GM21526 (cell line): ENCODE measurements around the gene TMEM123.

Source experiments
- ATAC-seq: cut with Tn5 transposase; IDR thresholded peaks from one replicate; pipeline ENCODE4 v1.9.1; 2021; ENCODE audit warnings: moderate library complexity; ENCODE audit not compliant: unreplicated experiment, low FRiP score

The TMEM123 gene, protein sequence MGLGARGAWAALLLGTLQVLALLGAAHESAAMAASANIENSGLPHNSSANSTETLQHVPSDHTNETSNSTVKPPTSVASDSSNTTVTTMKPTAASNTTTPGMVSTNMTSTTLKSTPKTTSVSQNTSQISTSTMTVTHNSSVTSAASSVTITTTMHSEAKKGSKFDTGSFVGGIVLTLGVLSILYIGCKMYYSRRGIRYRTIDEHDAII

DNA sequence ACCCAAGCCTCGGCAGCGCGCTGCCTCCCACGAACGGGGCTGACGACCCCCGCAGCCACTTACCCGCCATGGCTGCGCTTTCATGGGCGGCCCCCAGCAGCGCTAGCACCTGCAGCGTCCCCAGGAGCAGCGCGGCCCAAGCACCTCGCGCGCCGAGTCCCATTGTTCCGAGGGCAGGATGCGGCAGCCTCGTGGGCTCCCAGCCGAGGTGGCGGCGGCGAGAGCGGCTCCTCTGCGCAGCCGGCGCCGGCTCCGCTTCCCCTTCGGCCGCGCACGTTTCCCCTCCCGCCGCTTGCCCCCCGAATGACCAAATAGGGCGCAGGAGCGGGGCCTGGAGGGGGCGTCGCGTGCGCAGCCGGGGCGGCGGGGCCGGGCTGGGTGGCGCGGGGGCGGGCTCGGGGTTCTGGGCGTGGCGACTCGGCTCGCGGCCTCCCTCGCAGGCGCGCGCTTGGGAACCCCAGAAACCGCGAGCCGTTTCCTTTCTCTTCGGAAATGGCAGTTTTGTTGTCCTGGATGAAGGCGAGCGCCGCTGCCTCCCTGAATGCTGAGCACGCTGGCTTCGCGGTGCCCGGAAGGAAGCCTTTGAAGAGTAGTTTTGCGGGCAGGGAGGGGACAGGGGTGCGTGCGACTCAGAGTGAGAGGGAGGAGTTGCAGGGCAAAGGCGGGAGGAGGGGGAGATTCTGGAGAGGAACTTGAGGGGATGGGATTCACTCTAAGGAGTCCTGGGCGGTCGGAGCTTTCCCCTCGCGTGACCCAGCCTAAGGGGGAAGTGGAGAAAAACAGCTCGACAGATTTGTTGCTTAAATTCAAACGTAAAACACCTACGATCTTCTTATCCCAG lies at the start of gene TMEM123:
Gene TMEM123 (minus strand): TSS at position 305 of the 841 bp plus-strand sequence. CDS start 142 bp downstream, at position 163.
- ATAC-seq: peak; percentile 58

GRCh38 chr11:102500829-102501228 lies 48.3 kb upstream of the TMEM123 start:
- ATAC-seq: no peak

- no peak for ATAC-seq
These were observed 47.4 kb upstream of the TMEM123 start for GRCh38 chr11:102499931-102500330.

- no peak for ATAC-seq
These were observed 46.6 kb upstream of the TMEM123 start for GRCh38 chr11:102499151-102499550.

DNA sequence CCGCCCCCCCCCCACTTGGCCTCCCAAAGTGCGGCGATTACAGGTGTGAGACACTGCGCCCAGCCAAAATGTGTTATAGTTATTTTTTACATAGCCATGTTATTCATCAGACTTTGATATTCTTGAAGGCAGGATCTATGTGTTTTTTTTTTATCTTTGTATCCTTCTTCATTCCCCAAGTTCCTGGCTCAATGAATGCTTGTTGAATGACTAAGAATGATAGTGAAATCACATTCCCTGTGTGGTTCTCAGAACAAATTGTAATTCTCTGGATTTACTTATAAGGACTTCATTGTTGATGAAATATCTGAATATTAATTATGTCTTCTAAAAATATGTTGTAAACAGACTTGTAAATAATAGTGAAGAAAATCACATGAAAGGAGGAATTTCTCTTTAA lies 44.5 kb upstream of the TMEM123 start:
- ATAC-seq: no peak

GRCh38 chr11:102495161-102496042 lies 42.8 kb upstream of the TMEM123 start:
- peak; percentile 87 for ATAC-seq

GRCh38 chr11:102494216-102494615 lies 41.7 kb upstream of the TMEM123 start:
- no peak for ATAC-seq

- ATAC-seq: no peak
These were observed 41.0 kb upstream of the TMEM123 start for GRCh38 chr11:102493524-102493923.

DNA sequence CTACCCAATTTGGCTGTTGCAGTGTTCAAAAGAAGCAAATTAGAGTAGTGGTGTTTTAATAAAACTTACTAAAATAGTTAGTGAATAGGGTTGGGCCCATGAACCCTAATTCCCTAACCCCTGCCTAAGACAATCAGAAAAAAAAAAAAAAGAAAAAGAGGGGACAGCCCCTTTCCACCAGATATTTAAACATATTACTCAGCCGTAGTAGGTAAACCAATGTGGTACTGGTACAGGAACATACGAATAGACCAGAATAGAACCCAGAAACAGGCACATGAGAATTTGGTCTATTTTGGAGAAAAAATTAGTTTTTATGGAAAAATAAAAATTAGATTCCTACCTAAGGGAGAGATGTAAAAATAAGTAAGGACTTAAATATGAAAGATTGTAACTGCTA lies 39.4 kb upstream of the TMEM123 start:
- no peak for ATAC-seq

DNA sequence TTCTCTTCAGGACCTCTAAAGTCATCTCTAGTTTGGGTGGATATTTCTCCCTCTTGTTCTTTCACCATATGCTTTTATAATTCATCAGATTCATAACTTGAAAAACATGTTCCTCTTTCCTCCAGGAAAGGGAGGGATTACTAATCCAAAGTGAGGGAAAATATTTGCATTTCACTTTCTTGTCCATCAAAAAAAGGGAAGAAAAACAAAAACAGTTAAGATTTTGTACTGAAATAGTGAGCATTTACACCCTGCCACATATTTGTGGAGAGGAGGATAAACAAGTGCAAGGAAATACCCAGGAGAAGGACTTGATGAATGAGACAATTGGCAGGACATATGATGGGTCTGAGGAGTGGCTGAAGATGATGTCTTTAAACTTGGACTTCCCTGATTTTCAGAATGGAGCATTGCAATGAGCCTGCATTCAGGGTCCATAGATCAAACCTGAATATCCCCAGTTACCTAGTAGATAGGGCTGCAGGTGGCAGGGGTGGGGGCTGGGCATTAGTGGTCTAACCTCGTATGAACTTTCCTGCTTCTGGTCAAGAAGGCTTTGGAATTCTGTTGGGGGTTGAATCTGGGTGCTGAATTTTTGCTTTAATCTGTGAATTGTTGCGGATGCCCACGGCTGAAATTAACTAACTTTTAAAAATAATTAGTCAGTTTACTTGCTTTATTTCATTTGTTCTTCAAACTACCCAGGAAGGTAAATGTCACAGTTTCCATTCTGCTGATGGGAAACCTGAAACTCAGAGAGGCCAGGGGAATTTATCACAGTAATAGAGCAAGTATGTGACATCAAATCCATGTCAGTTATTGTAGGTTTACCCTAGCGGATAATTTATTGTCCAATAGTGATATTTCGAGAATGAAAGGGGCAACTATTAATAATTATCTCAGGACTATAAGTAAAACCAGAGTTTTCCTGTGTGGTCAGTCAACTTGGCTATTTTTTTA lies 36.9 kb upstream of the TMEM123 start:
- ATAC-seq: no peak

DNA sequence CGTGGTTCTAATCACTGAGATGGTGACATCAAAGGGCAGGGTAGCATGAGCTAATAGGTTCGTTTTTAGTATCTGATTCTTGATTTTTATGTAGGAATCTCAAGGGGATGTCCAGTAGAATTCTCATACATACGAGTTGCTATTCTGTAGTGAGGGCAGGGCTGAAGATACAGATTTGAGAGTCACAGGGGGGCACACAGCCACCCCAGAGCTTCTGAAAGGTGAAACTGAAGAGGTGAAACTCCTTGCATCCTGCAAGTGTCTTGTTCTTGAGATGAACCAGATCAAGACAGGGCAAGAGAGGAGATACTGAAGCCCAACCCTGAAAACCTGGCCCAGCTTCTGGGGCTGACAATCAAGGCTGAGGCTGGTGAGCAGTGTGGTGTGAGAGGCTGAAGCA lies 35.6 kb upstream of the TMEM123 start:
- ATAC-seq: peak; percentile 92

DNA sequence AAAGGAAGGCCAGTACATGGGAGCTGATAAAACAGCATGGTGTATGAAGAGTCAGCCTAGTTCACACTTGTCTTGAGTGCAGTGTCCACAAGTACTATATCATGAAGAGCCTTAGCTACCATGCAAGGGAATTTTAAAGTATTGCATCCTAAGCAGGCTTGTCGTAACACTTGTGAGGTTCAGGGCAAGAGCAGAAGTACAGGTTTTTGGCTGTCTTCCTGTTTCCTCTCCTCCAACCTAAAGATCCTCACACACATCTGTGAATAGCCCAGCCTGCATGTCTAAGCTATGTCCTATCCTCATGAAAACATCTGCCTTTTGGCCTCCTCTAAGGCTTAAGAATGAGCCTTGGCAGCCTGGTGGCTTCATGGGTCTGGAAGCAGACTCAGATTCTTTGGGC lies 34.6 kb upstream of the TMEM123 start:
- ATAC-seq: no peak

- no peak for ATAC-seq
These were observed 34.0 kb upstream of the TMEM123 start for GRCh38 chr11:102486584-102486983.

GRCh38 chr11:102485095-102485722 lies 32.6 kb upstream of the TMEM123 start:
- no peak for ATAC-seq

DNA sequence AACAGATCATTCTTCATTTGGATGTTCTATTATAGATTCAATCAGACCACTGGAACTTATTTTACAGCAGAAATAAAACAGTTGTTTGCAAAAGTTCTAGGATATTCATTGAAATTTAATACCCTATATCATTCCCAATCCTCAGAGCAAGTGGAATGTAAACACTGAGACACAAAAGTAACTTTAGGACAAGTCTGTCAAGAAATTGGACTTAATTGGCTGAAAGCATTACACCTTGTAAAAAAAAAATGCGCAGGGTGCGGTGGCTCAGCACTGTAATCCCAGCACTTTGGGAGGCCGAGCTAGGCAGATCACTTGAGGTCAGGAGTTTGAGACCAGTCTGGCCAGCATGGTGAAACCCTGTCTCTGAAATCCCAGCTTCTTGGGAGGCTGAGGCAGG lies 29.9 kb upstream of the TMEM123 start:
- no peak for ATAC-seq

DNA sequence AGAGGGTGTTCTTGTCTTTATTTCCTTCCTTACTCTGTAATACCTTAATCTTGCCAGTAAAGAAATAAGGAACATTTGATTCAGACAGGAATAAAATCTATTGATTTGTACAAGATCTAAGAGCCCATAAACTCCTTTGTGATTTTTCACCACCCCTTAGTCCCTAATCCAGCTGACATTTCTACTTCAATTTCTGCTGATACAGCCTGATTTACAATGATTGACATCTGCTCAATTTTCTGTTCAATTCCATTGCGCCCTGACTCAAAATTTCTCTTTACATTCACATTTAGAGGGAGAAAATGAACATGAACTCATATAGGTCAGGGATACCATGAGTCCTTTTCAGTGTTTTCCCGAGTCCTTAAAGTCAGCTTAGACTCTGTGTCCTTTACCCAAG lies 27.2 kb upstream of the TMEM123 start:
- ATAC-seq: no peak

DNA sequence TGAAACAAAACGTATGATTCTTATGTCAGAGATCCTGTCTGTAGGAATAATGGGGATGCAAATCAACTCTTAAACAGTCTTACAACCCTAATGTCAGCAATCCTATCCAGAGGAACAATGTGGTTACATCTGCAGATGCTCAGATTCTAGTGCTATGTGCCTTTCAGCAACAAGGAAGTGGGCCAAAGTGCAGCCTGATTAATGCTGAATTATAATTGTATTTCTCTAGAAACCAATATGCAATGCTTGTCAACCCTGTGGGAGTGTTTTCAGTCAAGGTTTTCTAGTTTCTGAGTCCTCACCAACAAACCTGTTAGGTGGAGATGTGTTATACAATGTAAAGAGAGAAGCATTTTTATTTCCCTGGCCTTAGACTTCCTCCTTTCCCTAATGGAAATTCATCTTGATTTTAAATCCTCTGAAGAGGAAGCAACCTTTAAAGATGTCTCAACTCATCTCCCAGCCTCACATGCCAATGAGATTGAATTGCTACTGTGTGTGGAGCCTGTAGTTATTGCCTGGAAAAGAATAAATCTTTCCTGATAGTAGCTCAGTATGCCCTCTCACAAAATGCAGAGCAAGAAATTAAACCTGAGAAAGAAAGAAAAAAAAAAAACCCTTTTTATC lies 26.2 kb upstream of the TMEM123 start:
- no peak for ATAC-seq

DNA sequence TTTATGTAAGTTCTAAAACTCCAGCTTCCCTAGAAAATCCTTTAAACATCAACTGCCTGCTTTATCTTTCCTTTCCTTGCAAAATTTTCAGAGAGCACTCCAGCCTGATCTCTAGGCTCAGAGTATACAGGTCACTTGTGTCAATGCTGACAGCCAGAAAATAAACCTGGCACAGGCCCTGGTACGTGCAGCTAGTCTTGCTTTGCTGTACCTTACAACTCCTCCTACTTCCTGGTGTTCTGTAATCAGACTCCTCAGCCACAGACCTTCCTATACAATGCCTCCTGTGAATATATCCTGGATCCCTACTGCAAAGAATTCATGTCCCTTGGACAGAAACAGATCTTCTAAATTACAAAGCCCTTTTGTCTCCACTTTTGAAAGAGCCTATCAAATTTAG lies 24.2 kb upstream of the TMEM123 start:
- no peak for ATAC-seq

DNA sequence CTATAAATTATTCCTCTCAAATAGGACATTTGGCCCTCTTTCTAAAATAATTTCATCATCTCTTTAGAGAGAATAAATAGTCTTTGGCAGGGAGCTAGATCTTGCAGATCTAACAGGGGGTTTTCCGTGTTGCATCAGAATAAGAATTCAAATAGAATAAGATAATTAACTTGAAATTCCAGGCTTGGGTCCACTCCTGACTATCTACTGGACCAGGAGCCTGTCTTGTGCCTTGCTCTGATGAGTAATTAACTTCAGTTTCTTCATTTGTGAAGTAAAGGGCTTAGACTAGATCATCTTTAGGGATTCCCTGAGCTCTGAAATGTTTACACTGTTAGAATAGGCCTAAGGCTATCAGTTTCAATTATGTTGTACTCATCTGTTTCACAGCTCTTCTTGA lies 23.5 kb upstream of the TMEM123 start:
- no peak for ATAC-seq
